Hepatocyte (in vitro differentiated cells): Measurements from ENCODE around the gene BNIP2.

Experiments used
- CTCF ChIP-seq: fragments of 200-600 bp; sonication (generic); IDR thresholded peaks from 2 replicates; pipeline ENCODE4 v1.5.1; 2016; ENCODE audit warnings: antibody characterized with exemption, mild to moderate bottlenecking; ENCODE audit not compliant: poor library complexity
- EZH2phosphoT487 ChIP-seq: fragments of 200-600 bp; sonication (generic); IDR thresholded peaks from one replicate; pipeline ENCODE4 v1.6.1; 2018; ENCODE audit warnings: antibody characterized with exemption, mild to moderate bottlenecking, low read depth, moderate library complexity; ENCODE audit not compliant: unreplicated experiment, severe bottlenecking

- no peak for TF ChIP-seq CTCF
- no peak for TF ChIP-seq EZH2phosphoT487
Observed at GRCh38 chr15:59725151-59725486, 36.0 kb upstream of the BNIP2 start.
